ENCODE data around the gene PRKG1.

Gene PRKG1

DNA sequence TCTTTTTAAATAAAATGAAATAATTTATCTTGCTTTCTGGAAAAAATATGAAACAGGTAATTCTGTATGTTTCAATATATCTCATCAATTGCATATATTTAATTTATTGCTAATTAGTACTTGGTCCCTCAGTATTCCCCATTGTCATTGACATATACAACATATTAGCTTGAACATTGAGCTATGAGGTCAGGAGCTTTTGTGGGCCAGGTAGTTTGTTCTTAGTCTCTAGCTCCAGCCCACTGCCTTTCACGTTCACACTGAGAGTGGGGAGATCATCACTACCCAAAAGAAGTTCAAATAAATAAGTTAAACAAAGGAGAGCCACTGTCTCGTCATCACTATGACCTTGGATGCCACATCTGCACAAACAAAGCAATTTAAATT is 1185.1 kb downstream of the PRKG1 start:
- Histone ChIP-seq H3K27me3 (ENCODE audit: insufficient read depth, poor library complexity, severe bottlenecking) (no peaks in the 10 kb centered on the region), H3K4me3 (replicated peaks; ENCODE audit: insufficient read depth, low read length) (no peak overlapping the region), H3K27ac (replicated peaks) (no peak overlapping the region)
- no peak for TF ChIP-seq GABPA (IDR thresholded peaks at IDR 0.05; ENCODE audit: low read depth)
- no peak for TF ChIP-seq POLR2AphosphoS5 (IDR thresholded peaks at IDR 0.05; ENCODE audit: low read depth)
- TF ChIP-seq REST (IDR thresholded peaks at IDR 0.05; ENCODE audit: insufficient replicate concordance, low read depth): no peak
- no peak for TF ChIP-seq SPI1 (IDR thresholded peaks at IDR 0.05; ENCODE audit: borderline replicate concordance, low read depth)
- TF ChIP-seq, protein P1, sequence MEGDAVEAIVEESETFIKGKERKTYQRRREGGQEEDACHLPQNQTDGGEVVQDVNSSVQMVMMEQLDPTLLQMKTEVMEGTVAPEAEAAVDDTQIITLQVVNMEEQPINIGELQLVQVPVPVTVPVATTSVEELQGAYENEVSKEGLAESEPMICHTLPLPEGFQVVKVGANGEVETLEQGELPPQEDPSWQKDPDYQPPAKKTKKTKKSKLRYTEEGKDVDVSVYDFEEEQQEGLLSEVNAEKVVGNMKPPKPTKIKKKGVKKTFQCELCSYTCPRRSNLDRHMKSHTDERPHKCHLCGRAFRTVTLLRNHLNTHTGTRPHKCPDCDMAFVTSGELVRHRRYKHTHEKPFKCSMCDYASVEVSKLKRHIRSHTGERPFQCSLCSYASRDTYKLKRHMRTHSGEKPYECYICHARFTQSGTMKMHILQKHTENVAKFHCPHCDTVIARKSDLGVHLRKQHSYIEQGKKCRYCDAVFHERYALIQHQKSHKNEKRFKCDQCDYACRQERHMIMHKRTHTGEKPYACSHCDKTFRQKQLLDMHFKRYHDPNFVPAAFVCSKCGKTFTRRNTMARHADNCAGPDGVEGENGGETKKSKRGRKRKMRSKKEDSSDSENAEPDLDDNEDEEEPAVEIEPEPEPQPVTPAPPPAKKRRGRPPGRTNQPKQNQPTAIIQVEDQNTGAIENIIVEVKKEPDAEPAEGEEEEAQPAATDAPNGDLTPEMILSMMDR (IDR thresholded peaks at IDR 0.05; ENCODE audit: insufficient read depth, low read length): no peak
- no peak for DNase-seq (ENCODE audit: low read depth in 1 of 2, low spot score in 1 of 2)

DNA sequence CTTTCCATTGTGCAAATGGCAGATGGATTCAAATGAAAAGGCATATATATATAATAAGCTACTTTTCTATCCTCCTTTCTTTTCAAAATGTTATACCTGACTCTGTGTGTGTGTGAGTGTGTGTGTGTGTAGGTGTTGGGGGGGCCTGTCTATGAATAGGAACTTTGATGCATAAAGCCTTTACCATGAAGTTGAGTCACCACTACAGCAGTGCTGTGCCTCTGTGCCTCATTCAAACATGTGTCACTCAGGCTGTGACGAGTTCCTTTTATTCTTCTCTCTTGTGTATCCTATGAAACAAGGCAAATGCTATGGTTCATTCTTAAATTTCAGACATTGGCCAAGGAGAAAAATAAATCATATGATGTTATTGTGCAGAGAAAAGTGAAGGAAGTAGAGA is 1187.1 kb downstream of the PRKG1 start:
- no peak for TF ChIP-seq GABPA (IDR thresholded peaks at IDR 0.05; ENCODE audit: low read depth)
- TF ChIP-seq POLR2AphosphoS5 (IDR thresholded peaks at IDR 0.05; ENCODE audit: low read depth): no peak
- TF ChIP-seq REST (IDR thresholded peaks at IDR 0.05; ENCODE audit: insufficient replicate concordance, low read depth): no peak
- no peak for TF ChIP-seq SPI1 (IDR thresholded peaks at IDR 0.05; ENCODE audit: borderline replicate concordance, low read depth)
- TF ChIP-seq, protein P1 (IDR thresholded peaks at IDR 0.05; ENCODE audit: insufficient read depth, low read length): no peak
- no peak for DNase-seq (ENCODE audit: low read depth in 1 of 2, low spot score in 1 of 2)
- H3K27me3 ChIP-seq (ENCODE audit: insufficient read depth, poor library complexity, severe bottlenecking): no peaks in the 10 kb centered on the region
- H3K27ac ChIP-seq (replicated peaks): no peak overlapping the region
- H3K4me3 ChIP-seq (replicated peaks; ENCODE audit: insufficient read depth, low read length): no peak overlapping the region

DNA sequence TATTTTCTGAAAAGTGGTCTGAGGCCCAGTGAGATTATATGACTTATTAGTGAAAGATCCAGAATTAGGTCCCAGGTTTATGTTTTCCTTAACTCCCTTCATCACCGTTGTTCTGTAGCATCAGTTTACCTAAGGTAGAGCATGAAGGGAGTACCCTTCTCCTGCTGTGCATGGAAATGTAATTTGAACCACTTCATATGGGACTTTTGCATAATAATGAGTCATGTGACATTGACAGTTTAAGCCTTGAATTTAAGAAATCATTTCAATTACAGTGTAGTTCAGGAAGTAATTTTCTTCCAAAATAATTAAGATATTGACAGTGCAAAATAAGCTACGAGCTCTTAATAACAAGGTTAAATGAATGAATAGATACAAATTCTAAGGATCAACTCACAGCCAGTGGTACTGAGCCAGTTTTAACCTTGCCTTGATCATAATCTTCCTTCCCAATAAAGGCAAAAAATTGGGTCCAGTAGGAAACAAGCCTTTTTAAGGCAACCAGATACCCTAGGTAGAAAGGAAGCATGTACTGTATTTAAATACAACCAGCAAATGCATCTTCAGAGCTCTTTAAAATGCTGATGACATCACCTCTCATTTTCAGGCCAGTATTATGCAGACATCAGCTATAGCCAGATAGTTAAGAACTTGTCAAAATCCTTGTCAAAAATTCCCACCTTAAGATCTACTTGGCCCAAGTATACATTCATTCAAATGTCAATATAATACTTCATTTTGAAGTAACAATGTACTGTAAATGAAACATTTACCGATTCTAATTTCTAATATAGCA is 1191.0 kb downstream of the PRKG1 start:
- H3K4me3 ChIP-seq (replicated peaks; ENCODE audit: insufficient read depth, low read length): no peak overlapping the region
- DNase-seq (ENCODE audit: low read depth in 1 of 2, low spot score in 1 of 2): no peak
- H3K27ac ChIP-seq (replicated peaks): no peak overlapping the region
- H3K27me3 ChIP-seq (ENCODE audit: insufficient read depth, poor library complexity, severe bottlenecking): no peaks in the 10 kb centered on the region
- TF ChIP-seq SPI1 (IDR thresholded peaks at IDR 0.05; ENCODE audit: borderline replicate concordance, low read depth): no peak
- no peak for TF ChIP-seq GABPA (IDR thresholded peaks at IDR 0.05; ENCODE audit: low read depth)

DNA sequence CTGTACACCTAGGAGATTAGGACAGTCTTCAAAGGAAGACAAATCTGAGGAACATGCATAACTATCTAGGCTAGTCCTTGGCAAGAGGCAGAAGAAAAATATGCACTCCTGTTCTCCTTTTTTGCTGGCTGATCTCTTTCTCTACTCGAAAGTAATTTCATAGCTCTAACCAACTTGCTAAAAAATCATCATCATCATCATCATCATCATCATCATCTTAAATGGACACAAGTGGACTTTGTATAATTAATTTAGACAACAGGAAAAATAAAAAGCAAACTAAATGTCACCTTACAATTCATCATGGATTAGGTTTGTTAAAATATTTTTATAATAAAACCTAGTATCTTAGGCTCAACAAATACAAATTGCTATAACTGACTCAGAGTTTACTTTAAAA is 1192.6 kb downstream of the PRKG1 start:
- Histone ChIP-seq H3K27me3 (ENCODE audit: insufficient read depth, poor library complexity, severe bottlenecking) (no peaks in the 10 kb centered on the region), H3K4me3 (replicated peaks; ENCODE audit: insufficient read depth, low read length) (no peak overlapping the region), H3K27ac (replicated peaks) (no peak overlapping the region)
- TF ChIP-seq, protein P1 (IDR thresholded peaks at IDR 0.05; ENCODE audit: insufficient read depth, low read length): no peak
- TF ChIP-seq REST (IDR thresholded peaks at IDR 0.05; ENCODE audit: insufficient replicate concordance, low read depth) (no peak), POLR2AphosphoS5 (IDR thresholded peaks at IDR 0.05; ENCODE audit: low read depth) (no peak), GABPA (IDR thresholded peaks at IDR 0.05; ENCODE audit: low read depth) (no peak), SPI1 (IDR thresholded peaks at IDR 0.05; ENCODE audit: borderline replicate concordance, low read depth) (no peak)
- DNase-seq (ENCODE audit: low read depth in 1 of 2, low spot score in 1 of 2): no peak

Measured in HL-60 (cell line).